HepG2 (cell line): ENCODE data around the gene POC1B. TPM values are rescaled to one million over a fixed set of nuclear protein-coding genes. Genes with fewer than 3 reads are reported as not detected.

Source experiments
- ATAC-seq: fragments of 200-7000 bp; cut with Tn5 transposase; 3 replicates; pipeline ENCODE4 v1.9.1; 2020; ENCODE audit warnings: mild to moderate bottlenecking, moderate library complexity
- BruUV-seq: library from RNA; stranded (reverse); fragments of 400-500 nt; replicated peaks from 2 replicates; lab custom pipeline; 2021; lab: Mats Ljungman, UMichigan
- CTCF ChIA-PET: fragments of 300-600 bp; formaldehyde crosslinking; extraction: SDS; loops from one replicate; lab custom pipeline; 2021; ENCODE audit warnings: low total read pairs, inconsistent platforms, low intra/inter-chr PET ratio; lab: Yijun Ruan, JAX
- POLR2A ChIA-PET: fragments of 350-600 bp; sonication (Branson Sonifier 250); formaldehyde crosslinking; loops from one replicate; lab custom pipeline; 2020; ENCODE audit warnings: antibody characterized with exemption, inconsistent platforms; lab: Yijun Ruan, JAX
- DNase-seq: peaks from one replicate; pipeline ENCODE4 v3.0.0-alpha.2; 2015; ENCODE audit warnings: low spot score
- FAIRE-seq: peaks from 3 replicates; lab custom pipeline; 2011; peaks lifted over from hg19 to GRCh38; lab: Jason Lieb, UNC
- H2AFZ ChIP-seq: one replicate; pipeline ENCODE4 v1.6.1; 2011; ENCODE audit warnings: low read length, inconsistent platforms
- H3K27ac ChIP-seq: fragments of 300-600 bp; 3 replicates; pipeline ENCODE4 v1.8.0; 2011; ENCODE audit warnings: mixed run types, mild to moderate bottlenecking, mixed read lengths, low read length, inconsistent platforms; ENCODE audit not compliant: insufficient read depth; ENCODE audit errors: extremely low read length
- H3K27me3 ChIP-seq, 2 experiments: fragments of 200-600 bp in 1 of 2; 2 replicates in 1 of 2; 3 replicates in 1 of 2; pipeline versions ENCODE4 v1.6.0 to v1.8.0; 2011; ENCODE audit warnings: low read length in 2 of 2, mild to moderate bottlenecking in 2 of 2, moderate library complexity in 2 of 2, inconsistent platforms in 1 of 2; ENCODE audit not compliant: insufficient read depth in 2 of 2, control insufficient read depth in 1 of 2
- H3K36me3 ChIP-seq, 2 experiments: fragments of 200-600 bp in 1 of 2; replicated peaks in 1 of 2; 2 replicates in 1 of 2; 3 replicates in 1 of 2; pipeline versions ENCODE4 v1.5.1 to v1.8.0; 2011; ENCODE audit warnings: low read length in 2 of 2, inconsistent platforms in 1 of 2; ENCODE audit not compliant: insufficient read depth in 2 of 2, control insufficient read depth in 1 of 2
- H3K4me1 ChIP-seq: 2 replicates; pipeline ENCODE4 v1.5.1; 2012; ENCODE audit warnings: low read length, inconsistent platforms; ENCODE audit not compliant: insufficient read depth
- H3K4me2 ChIP-seq: 2 replicates; pipeline ENCODE4 v1.6.0; 2011; ENCODE audit warnings: low read depth, low read length, inconsistent platforms
- H3K4me3 ChIP-seq, 3 experiments: fragments of 200-600 bp in 1 of 3; sonication (generic), shearing (Covaris generic) in 1 of 3; replicated peaks in 1 of 3; 2 replicates each; pipeline ENCODE4 v1.5.1; 2011 to 2016; ENCODE audit warnings: low read length in 3 of 3, inconsistent platforms in 2 of 3, low read depth in 2 of 3, mild to moderate bottlenecking in 2 of 3, control low read depth in 1 of 3, mixed read lengths in 1 of 3; ENCODE audit not compliant: insufficient read depth in 1 of 3
- H3K79me2 ChIP-seq: one replicate; pipeline ENCODE4 v1.6.1; 2011; ENCODE audit warnings: low read length, inconsistent platforms; ENCODE audit not compliant: insufficient read depth
- H3K9ac ChIP-seq: 2 replicates; pipeline ENCODE4 v1.6.0; 2011; ENCODE audit warnings: mild to moderate bottlenecking, low read depth, low read length, inconsistent platforms; ENCODE audit not compliant: insufficient read depth
- H3K9me3 ChIP-seq: 2 replicates; pipeline ENCODE4 v1.5.1; 2012; ENCODE audit warnings: mild to moderate bottlenecking, low read length
- H4K20me1 ChIP-seq: 2 replicates; pipeline ENCODE4 v1.6.0; 2011; ENCODE audit warnings: inconsistent platforms, mild to moderate bottlenecking, low read length, moderate library complexity; ENCODE audit not compliant: insufficient read depth
- BATF2 ChIP-seq: sonication (generic); formaldehyde crosslinking; IDR thresholded peaks from 2 replicates; pipeline ENCODE4 v1.8.0; 2022; ENCODE audit warnings: mild to moderate bottlenecking, missing genetic modification reagents, moderate library complexity
- CSRNP1 ChIP-seq: sonication (generic); formaldehyde crosslinking; IDR thresholded peaks from 2 replicates; pipeline ENCODE4 v1.8.1; 2023; ENCODE audit warnings: mild to moderate bottlenecking, missing genetic modification reagents
- HNF1B ChIP-seq: sonication (generic); formaldehyde crosslinking; IDR thresholded peaks from 2 replicates; pipeline ENCODE4 v1.5.1; 2020; ENCODE audit warnings: mild to moderate bottlenecking, moderate library complexity, missing genetic modification reagents
- KMT2B ChIP-seq: IDR thresholded peaks from 2 replicates; pipeline ENCODE4 v1.6.1; 2016; ENCODE audit warnings: missing genetic modification reagents, missing compliant biosample characterization
- LCORL ChIP-seq, 2 experiments: fragments of 450-650 bp in 1 of 2; sonication (generic) in 1 of 2; formaldehyde crosslinking in 1 of 2; IDR thresholded peaks; 2 replicates each; pipeline versions ENCODE4 v1.5.0 to v1.6.1; 2017 to 2020; ENCODE audit warnings: antibody characterized with exemption in 1 of 2, missing genetic modification reagents in 1 of 2
- THYN1 ChIP-seq: sonication (generic); formaldehyde crosslinking; IDR thresholded peaks from 2 replicates; pipeline ENCODE4 v1.8.1; 2023; ENCODE audit warnings: low read depth, mild to moderate bottlenecking, moderate library complexity, missing genetic modification reagents, borderline replicate concordance
- ZNF44 ChIP-seq: sonication (generic); formaldehyde crosslinking; IDR thresholded peaks from 2 replicates; pipeline ENCODE4 v1.5.1; 2020; ENCODE audit warnings: mild to moderate bottlenecking, missing genetic modification reagents
- WGBS: methylation state at CpG from one replicate; pipeline ENCODE4 v1.1.6; 2017; ENCODE audit warnings: low lambda C conversion rate; 5-methylcytosine and 5-hydroxymethylcytosine counted together
- in situ Hi-C: cut with HindIII; loops from 2 replicates; pipeline ENCODE4 v1.10.0; 2017; ENCODE audit warnings: low pct_unique_long_range_greater_than_20kb; ENCODE audit not compliant: extremely low pct_ligation_motif_present
- intact Hi-C: fragments of 100-400 bp; cut with micrococcal nuclease; formaldehyde crosslinking; loops from one replicate; pipeline ENCODE4 v1.10.0; 2022; ENCODE audit not compliant: unreplicated experiment
- polyA plus RNA-seq, 8 experiments: library from polyadenylated mRNA; depleted of rRNA in 3 of 8; stranded (reverse) in 7 of 8; unstranded in 1 of 8; fragments of >200 nt; fragmentation: Illumina TruSeq in 4 of 8; extraction: Trizol in 4 of 8; gene quantifications; 2 replicates each; pipeline versions ENCODE4 v1.2.1 to v1.2.3, GENCODE V29; 2011 to 2016; ENCODE audit warnings: low read depth in 4 of 8, missing spikeins in 1 of 8, mixed read lengths in 1 of 8; ENCODE audit not compliant: insufficient read depth in 1 of 8
- total RNA-seq, 5 experiments: library from RNA; depleted of rRNA; stranded (reverse); fragments of >200 nt; fragmentation: Illumina TruSeq; extraction: Trizol; gene quantifications; 2 replicates each; pipeline ENCODE4 v1.2.3, GENCODE V29; 2016; ENCODE audit warnings: low read depth in 1 of 5

POC1B gene
- total and polyA plus RNA-seq, 2 of the 13 experiments (the other 11 are each of a cell fraction or from before 2014, with no cell fraction given) = 9.3 to 11.0 TPM

- no peak overlapping the region for H2AFZ ChIP-seq
- H3K4me1 ChIP-seq = peaks cover 17% of the 10 kb centered on the region
- ChIA-PET POLR2A (no interaction called here), CTCF (no interaction called here)
- FAIRE-seq (no peak), ATAC-seq (no peak), DNase-seq (no peak)
- BruUV-seq = no TSS peak
- H3K9ac ChIP-seq = no peak overlapping the region
- H3K27ac ChIP-seq = no peak overlapping the region
- WGBS = 100% methylated on average over 1 of the region's 1 CpG
- no peak overlapping the region for H3K4me3 ChIP-seq
- no peaks in the 10 kb centered on the region for H3K9me3 ChIP-seq
- no peaks in the 10 kb centered on the region for H4K20me1 ChIP-seq
- peaks cover 0 to 1% of the 10 kb centered on the region in 2 experiments; a peak in 2 of 5 replicates for H3K36me3 ChIP-seq
- TF ChIP-seq ZNF44 (CRISPR knock-in tag) (no peak), BATF2 (CRISPR knock-in tag) (no peak), HNF1B (CRISPR knock-in tag) (no peak), THYN1 (CRISPR knock-in tag) (no peak), CSRNP1 (no peak), KMT2B (no peak), LCORL (IDR thresholded peaks at IDR 0.05) (no peak), LCORL (CRISPR knock-in tag; IDR thresholded peaks at IDR 0.05) (no peak)
- in situ Hi-C loops (no loop called here), intact Hi-C loops (no loop called here)
- H3K27me3 ChIP-seq = no peaks in the 10 kb centered on the region
- no peak overlapping the region for H3K4me2 ChIP-seq
- no peaks in the 10 kb centered on the region for H3K79me2 ChIP-seq
Measured at GRCh38 chr12:89490922-89491321, 34.9 kb downstream of the POC1B start.
